ELR (cell line): ENCODE data around the gene SFXN1.

Experiments
- DNase-seq: peaks from one replicate; pipeline ENCODE4 v3.0.0-alpha.2; 2015; ENCODE audit warnings: low read depth

SFXN1 gene

GRCh38 chr5:175573493-175574269 lies 95.3 kb downstream of the SFXN1 start:
- no peak for DNase-seq

- DNase-seq, result no peak
Measured at GRCh38 chr5:175575301-175575700, 96.9 kb downstream of the SFXN1 start.

- DNase-seq, result no peak
Measured at GRCh38 chr5:175576096-175576495, 97.7 kb downstream of the SFXN1 start.

GRCh38 chr5:175576591-175576990 lies 98.2 kb downstream of the SFXN1 start:
- no peak for DNase-seq
